Stimulated activated CD8-positive, alpha-beta memory T cell treated with anti-CD3 and anti-CD28 coated beads, Interleukin-12 subunit alpha, Interleukin-12 subunit beta, amount 100 ng/mL, for 24 hours (primary cell): Measurements from ENCODE around the gene AFAP1.

Source experiments
- DNase-seq: peaks from one replicate; pipeline ENCODE4 v3.0.0-alpha.2; 2020; ENCODE audit errors: extremely low read depth

Gene AFAP1

DNA sequence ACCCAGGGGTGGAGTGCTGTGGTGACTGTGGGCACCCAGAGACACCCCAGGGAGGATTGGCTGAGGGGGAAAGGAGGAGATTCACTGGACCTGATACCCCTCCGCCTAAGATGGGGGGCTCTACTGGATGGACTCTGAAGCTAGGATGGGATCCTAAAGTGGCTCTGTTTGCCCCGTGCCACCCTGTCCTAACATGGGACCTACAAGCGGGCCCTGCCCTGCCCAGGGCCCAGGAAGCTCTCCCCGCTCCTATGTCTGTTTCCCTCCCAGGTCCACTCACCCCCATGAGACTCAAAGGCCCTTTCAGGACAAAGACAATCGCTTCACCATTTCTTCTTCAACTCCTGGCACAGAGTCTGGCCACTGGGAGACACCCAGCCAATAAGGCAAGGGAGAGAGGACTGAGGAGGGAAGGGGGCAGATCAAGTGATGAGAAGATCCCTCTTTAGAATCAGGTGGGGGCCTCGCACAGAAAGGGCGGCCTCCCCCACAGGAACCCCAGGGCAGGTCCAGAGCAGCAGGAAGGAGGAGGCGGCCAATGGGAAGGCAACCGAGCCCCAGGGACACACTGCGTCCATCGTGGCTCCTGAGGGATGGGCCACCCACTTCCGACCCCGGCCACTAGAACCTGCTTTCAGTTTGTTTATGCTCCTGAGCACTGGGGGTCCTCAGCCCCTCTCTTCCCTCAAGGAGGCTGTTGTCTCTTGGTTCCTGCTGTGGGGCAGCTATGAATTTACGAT, 155.4 kb downstream of the AFAP1 start:
- DNase-seq: no peak

DNA sequence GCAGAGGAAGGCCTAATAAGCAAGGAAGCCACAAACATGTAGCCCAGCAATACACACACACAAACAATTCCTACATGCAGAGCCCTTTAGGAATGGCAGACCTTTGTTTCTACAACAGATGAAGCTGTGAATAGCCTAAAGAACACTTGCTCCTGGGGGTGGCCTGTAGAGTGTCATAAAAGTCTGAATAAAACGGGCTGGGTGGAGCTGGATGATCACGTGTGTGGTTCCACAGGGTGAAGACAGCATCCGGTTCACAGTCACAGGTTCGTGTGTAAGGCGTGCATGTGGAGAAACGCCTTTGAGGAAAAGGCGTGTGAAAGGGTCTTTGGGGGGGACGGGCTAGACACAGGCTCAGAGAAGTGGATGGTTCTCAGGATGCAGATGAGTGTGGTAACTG, 156.1 kb downstream of the AFAP1 start:
- no peak for DNase-seq

DNA sequence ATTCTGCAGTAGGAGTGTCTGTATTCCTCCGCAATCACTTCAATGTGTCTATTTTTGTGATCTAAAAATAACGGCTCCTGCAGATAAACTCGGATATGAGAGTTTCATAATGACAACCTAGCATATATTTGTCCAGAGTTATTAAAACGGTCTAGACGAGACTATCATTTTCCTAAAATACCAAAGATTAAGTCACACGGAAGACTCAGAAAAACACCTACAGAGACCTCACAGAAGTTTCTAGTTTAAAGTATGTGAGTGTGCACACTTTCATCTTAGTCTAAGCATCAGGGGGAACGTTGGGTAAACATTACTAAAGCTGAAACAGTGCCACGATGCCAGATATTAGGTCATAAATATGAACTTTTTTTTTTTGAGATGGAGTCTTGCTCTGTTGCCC, 156.9 kb downstream of the AFAP1 start:
- no peak for DNase-seq

- no peak for DNase-seq
Observed at GRCh38 chr4:7781993-7782392, 157.7 kb downstream of the AFAP1 start.

- no peak for DNase-seq
Observed at GRCh38 chr4:7781366-7781765, 158.3 kb downstream of the AFAP1 start.

- DNase-seq: no peak
Observed at GRCh38 chr4:7780751-7781348, 158.8 kb downstream of the AFAP1 start.

- no peak for DNase-seq
Observed at GRCh38 chr4:7779432-7779768, 160.3 kb downstream of the AFAP1 start.

- no peak for DNase-seq
Observed at GRCh38 chr4:7778510-7779431, 160.9 kb downstream of the AFAP1 start.

GRCh38 chr4:7777871-7778509, 161.7 kb downstream of the AFAP1 start:
- no peak for DNase-seq

DNA sequence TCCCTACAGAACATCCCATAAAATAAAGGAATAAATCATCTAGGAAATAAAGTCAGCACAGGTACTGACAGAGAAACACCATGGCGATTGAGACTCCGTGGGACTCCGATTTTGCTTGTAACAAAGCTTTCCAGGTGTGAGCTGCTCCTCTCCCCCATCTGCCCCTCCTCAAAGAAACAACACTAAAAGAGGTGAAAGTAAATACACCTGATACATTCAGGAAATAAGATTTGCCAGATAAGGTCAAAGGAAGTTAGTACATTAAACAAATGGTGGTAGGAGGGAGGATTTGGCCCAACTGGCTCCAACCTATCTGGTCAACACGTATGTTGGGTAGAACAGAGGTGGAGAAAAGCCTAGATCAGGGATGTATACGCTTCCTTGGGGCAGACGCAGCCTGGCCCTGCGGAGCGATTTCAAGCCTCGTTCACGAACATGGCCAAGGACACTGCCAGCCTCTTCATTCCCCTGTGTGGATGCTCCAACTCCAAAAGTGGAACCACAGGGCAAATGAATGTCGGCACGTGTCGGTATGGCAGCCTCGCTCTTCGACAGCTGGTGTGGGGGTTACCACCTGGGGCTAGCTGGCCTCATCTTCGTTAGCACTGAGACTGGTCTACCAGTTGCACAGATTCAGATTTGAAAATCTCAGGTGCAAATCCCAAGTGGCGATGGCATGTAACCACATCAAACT, 162.5 kb downstream of the AFAP1 start:
- no peak for DNase-seq

DNA sequence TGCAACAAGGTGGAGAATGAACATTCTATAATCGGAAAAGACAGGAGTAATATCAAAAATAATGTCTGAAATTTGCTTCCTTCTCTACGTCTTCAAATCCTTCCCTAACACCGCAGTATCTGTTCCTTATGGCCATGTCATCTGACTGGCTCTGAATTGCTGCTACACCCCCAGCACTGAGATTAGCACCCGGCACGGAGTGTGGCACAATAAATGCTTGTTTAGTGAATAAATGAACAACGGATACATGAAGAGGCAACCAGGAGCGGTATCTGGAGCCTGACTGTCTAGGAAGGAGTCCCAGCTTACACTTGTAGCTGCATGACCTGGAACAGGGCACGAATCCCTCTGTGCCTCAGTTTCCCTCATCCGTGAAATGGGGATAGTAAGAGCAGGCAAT, 164.3 kb downstream of the AFAP1 start:
- no peak for DNase-seq

DNA sequence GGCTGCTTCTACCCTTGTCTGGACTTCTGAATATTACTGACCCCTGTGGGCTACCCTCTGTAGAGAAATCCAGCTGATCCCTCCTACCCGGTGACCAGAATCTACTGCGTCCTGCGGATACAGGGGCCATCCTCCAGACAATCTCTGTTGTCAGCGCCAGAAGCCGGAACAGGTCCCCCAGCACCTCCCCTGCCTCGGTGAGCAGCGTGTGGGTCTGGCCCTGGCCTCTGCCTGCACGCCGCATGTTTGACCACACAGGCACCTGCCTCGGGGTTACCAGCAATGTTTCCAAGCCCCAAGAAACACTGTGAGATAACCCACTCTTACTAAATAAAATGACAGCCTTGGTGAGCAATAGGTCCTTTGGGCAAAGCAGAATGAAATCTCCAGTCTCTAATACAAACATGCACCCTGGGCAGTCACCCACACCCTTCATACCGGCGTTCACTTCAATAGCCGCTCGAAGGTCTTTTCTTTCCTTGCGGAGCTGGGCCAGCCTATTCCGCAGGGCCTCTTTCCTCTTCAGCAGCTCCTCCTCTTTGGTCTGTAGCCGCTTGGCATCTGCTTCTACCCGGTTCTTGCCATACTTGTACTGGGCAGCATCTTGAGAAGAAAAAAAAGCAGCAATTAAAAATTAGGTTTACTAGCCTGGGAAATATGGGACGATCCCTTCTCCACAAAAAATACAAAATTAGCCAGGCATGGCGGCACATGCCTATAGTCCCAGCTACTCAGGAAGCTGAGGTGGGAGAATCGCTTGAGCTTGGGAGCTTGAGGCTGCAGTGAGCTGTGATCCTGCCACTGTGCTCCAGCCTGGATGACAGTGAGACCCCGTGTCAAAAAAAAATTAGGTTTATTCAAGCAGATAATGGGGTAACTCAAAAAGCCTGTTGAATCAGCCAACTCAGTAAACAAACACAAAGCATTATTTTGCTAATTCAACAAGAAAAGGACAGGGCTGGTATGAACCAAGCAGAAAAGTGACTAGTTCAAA, 165.1 kb downstream of the AFAP1 start:
- DNase-seq: no peak

DNA sequence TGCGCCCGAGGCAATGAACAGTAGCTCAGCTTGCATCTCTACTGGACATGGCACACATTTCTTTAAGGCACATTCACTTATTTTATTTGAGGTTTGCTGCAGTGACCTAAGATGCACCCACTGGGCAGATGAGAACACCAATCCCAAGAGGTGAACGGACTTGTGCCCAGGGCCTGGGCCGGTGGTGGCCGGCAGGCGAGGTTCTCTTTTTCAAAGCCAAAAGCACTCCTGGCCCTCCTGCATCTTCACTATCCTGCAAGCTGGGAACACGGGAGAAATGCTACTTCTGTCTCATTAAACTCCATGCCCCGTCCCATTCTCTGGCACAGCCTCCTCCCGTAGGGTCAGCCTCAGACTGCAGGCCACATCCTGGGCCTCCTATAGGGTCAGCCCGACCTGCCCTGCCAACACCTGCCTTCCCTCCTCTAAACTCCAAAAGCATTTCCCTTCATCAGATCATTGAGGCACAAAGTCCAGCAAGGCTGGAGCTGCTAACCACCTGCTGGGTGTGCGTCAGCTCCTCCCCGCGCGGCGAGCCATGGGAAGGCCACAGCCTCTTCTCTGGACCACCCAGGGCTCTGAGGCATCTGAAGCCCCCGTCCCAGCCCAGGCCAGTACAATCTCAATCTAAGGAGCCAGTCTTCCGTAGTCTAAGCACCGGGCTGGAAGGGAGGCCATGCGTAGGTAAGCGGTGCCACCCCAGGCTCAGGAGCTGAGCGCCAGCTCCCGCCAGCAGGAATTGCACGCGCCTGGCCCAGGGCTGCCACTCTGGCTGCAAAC, 166.1 kb downstream of the AFAP1 start:
- DNase-seq: no peak

GRCh38 chr4:7772711-7773385, 166.8 kb downstream of the AFAP1 start:
- no peak for DNase-seq

GRCh38 chr4:7771541-7772507, 167.8 kb downstream of the AFAP1 start:
- DNase-seq: no peak

DNA sequence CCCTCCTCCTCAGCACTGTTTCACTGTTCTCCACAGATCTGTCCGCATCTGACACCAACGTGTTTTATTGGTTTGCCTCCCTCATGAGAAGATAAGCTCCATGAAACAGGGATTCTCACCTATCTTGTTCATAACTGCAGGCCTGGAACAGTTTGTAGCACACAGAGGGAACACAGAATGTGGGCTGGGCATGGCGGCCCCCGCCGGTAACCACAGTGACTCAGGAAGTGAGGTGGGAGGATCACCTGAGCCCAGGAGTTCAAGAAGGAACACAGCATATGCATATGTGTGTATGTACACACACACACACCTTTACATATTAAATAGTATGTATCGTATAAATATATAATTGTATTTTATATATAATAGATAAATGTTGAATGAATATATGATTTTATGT, 168.6 kb downstream of the AFAP1 start:
- DNase-seq: no peak

- no peak for DNase-seq
Observed at GRCh38 chr4:7770224-7771050, 169.2 kb downstream of the AFAP1 start.
